Astrocyte of the cerebellum (primary cell): ENCODE results near the gene DFFB.

Source experiments
- DNase-seq: peaks from one replicate; pipeline ENCODE4 v3.0.0-alpha.2; 2011; ENCODE audit warnings: low read depth
- H3K4me3 ChIP-seq: 2 replicates; pipeline ENCODE4 v1.5.1; 2011; ENCODE audit warnings: mild to moderate bottlenecking, low read depth, low read length, moderate library complexity
- in situ Hi-C: cut with HindIII; loops from 2 replicates; pipeline ENCODE4 v1.10.0; 2017; ENCODE audit warnings: low sequenced_read_pairs
- TF ChIP-seq, protein P1 (sequence below): IDR thresholded peaks from 2 replicates; pipeline ENCODE4 v1.5.1; 2012; ENCODE audit warnings: low read length, low read depth, moderate library complexity, mild to moderate bottlenecking; ENCODE audit errors: missing control alignments

DFFB gene

DNA sequence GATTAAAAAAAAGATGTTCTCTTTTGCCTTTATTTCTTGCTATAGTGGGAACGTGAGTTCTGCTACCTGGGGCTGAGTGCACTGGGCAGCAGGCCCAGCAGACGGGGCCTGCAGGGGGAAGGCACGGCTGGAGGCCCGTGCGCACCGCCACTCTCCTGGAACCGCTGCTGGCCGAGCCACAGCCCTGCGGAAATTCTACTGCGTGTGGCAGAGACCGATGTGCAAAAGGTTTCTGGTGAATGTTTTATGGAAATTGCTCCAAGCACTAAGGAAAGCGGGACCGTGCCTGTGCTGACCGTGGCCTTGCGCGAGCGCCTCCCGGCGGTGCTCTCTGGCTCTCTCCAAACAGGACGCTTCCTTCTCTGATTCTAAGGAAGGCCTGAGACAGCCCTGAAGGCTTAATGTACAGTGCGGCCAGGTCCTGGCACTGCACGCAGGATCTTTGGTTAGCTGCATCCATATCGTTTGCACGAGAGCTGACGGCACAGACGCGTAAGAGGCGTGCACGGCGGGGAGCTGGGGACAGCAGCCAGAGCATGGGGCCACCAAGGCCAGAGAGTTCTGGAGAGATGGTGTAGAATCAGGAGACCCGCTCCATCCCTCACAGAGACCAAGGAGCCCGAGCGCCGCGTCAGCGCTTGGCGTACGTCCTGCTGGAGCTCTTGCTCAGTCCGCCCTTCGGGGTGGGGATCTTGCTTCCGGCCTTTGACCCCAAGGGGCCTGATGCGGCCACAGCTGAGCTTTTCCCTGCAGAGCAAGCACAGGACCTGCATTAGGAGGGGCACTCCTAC lies 42.3 kb upstream of the DFFB start:
- no peak for DNase-seq
- in situ Hi-C loops = no loop called here
- no peak overlapping the region for H3K4me3 ChIP-seq
- TF ChIP-seq, protein P1, sequence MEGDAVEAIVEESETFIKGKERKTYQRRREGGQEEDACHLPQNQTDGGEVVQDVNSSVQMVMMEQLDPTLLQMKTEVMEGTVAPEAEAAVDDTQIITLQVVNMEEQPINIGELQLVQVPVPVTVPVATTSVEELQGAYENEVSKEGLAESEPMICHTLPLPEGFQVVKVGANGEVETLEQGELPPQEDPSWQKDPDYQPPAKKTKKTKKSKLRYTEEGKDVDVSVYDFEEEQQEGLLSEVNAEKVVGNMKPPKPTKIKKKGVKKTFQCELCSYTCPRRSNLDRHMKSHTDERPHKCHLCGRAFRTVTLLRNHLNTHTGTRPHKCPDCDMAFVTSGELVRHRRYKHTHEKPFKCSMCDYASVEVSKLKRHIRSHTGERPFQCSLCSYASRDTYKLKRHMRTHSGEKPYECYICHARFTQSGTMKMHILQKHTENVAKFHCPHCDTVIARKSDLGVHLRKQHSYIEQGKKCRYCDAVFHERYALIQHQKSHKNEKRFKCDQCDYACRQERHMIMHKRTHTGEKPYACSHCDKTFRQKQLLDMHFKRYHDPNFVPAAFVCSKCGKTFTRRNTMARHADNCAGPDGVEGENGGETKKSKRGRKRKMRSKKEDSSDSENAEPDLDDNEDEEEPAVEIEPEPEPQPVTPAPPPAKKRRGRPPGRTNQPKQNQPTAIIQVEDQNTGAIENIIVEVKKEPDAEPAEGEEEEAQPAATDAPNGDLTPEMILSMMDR = no peak

DNA sequence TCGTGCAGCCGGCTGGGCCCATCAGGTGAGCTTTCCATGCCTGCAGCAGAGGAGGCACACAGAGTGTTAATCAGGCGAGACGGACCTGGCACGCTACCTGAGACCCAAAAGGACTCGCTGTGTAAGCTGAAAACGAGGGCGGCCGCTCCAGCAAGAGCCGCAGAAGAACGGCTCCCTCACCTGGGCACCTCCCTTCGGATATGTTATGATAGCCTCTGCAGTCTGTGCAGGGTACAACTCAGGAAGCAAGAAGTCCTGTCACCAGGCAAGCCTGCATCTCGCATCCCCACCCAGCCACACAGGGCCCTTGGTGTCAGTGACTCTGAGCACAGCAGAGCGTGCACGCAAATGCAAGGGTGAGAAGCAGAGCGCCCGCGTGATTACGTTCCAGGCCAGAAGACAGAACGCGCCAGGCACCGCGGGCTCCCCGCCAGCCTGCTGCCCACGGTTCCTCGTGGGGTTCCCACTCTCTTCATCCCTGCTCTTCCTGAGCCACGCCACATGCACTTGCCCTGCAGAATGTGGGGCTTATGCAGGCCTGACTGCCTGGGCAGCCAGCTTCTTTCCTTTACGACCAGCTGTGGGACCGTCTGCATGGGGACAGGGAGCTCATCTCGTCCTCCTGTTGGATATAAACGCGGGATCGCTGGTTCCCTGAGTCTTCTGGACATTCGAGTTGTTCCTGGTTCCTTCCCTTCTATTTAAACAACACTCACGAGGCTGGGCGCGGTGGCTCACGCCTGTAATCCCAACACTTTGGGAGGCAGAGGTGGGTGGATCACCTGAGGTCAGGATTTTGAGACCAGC lies 40.7 kb upstream of the DFFB start:
- DNase-seq = no peak
- TF ChIP-seq, protein P1 = no peak
- in situ Hi-C loops = no loop called here
- H3K4me3 ChIP-seq = no peak overlapping the region

DNA sequence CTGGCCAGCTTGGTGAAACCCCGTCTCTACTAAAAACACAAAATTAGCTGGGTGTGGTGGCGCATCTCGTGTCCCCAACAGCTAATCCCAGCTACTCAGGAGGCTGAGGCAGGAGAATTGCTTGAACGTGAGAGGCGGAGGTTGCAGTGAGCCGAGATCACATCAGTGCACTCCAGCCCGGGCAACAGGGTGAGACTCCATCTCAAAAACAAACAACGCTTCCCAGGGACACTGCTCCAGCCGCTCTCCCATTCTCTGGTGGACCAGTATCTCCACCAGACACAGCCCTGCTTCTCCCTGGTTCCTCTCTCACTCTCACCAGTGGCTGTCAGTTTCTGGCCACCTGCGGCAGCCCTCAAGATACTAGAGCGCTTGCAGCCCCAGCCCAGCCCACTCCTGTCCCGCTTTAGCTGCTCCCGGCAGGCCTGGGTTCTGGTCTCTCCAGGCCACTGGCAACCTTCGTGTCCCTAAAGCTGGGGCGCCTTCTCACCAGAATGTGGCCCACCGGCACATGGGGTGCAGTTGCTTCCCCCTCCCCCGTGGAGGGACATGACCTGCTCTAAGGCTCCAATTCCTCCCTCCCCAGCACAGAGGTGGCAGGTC lies 40.0 kb upstream of the DFFB start:
- TF ChIP-seq, protein P1 = no peak
- no peak overlapping the region for H3K4me3 ChIP-seq
- DNase-seq = no peak
- in situ Hi-C loops = no loop called here

DNA sequence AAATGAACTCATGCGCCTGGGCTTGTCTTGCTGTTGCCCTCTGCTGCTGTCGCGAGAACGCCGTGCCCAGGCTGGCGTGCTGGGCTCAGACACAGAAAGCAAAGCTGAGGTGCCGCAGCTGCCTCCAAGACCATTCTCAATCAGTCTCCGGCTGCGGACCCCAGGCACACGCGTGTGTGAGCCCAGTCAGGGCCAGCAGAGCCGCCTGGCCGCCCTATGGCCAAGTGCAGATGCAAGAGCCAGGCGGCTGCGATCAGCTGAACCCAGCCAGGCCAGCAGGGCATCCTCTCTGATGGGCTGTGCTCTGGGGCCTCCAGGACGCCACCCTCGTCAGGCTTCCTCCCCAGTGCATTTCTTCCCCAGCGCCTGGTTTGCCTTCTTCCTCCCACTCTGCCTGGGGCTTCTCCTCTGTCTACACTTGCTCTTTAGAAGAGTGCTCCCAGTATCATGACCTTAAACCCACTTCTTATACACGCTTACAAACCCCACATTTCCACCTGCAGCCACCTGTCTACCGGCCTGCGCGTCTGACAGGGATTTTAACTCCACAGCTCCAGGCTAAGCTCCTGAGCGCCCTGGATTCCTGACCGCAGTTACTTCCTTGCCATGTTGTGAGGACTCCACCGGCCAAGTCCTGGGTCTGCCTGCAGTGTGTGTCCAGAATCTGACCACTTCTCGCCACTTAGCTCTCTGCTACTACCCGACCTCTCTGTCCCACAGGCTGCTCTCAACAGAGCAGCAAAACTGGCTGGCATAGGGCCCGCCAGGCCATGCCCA lies 39.3 kb upstream of the DFFB start:
- in situ Hi-C loops = no loop called here
- TF ChIP-seq, protein P1 = no peak
- H3K4me3 ChIP-seq = no peak overlapping the region
- no peak for DNase-seq

DNA sequence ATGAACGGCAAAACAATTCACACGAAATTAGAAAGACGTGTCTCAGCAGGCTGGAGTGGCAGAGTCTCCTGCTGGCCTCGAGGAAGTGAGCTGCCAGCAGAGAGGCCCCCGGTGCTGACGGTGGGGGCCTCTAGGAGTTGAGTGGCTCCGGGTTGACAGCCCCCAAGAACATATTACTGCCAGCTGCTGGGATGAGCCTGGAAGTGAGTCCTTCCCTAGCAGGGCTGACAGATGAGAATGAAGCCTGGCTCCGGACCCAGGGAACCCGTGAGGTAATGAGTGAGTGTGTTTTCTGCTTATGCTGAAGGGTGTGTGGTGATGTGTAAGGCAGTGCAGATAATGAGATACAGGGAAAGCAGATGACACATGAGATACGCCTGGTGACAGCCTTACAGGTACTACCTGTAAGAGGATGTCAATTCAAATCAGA lies 37.5 kb upstream of the DFFB start:
- no peak for DNase-seq

More for the DNA sequence above, 37.5 kb upstream of the DFFB start:
- in situ Hi-C loops = no loop called here
- TF ChIP-seq, protein P1 = no peak
- H3K4me3 ChIP-seq = no peak overlapping the region
